ENCODE results near the gene ZGPAT. TPM values are rescaled to one million over a fixed set of nuclear protein-coding genes. Genes with fewer than 3 reads are reported as not detected.

Gene ZGPAT
- total RNA-seq, 1 donor from 2014 or later = 21.2 TPM

DNA sequence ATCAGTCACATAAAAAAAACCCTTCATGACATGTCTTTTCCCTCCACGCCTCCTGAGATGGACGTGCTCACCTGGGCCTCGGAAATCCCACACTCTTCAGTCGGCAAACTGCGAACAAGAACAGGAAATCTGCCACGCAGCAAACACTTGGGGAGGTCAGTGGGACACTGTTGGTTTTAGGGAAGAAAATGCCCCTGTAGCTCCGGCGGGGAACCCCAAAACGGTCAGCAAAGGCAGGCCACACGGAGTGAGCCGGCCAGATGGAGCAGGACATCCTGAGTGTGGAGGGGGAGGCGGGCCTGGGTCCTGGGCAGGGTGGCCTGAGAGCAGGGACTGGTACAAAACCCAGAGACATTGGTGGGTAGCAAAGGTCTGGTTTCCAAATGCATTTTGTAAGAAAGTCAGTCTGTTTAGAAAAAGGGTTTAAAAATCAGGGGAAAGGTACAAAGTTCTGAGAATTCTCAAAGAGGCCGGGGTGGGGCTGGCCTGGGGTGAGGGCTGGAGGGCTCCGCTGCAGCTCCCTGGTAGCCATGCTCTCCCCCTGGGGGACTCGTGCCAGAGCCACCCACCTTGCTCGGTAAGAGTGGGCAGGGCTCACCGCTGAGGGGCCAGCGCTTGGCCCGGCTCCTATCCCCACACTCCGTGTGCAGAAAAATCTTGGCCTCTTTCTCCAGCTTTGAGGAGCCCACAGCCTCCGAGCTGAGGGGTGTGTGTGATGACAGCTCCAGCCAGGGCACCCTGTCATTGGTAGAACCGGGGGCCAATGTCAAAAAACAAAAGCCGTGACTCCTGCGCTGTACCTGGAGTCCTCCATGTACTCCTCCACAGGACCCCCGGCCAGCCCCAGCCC lies 37.0 kb downstream of the ZGPAT start:
- DNase-seq (ENCODE audit: low read depth, low spot score) = no peak

DNA sequence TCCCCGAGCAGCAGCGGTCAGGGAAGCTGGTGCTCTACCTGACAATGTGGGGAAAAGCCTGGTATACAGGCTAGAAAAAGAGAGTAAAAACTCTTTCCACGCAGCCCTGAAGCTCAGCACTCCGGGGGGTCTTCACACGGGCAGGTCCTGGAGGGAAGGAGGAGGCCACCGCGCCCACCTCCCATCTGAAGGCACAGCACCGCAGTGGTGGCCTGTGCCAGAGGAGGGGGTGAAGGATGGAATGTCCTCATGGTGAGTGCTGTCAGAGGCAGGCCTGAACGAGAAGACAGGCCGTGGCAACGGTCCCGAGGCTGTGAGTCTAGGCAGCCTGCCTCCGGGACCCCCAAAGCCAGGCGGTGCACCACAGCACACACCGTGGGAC lies 37.6 kb downstream of the ZGPAT start:
- no peak for DNase-seq (ENCODE audit: low read depth, low spot score)

DNA sequence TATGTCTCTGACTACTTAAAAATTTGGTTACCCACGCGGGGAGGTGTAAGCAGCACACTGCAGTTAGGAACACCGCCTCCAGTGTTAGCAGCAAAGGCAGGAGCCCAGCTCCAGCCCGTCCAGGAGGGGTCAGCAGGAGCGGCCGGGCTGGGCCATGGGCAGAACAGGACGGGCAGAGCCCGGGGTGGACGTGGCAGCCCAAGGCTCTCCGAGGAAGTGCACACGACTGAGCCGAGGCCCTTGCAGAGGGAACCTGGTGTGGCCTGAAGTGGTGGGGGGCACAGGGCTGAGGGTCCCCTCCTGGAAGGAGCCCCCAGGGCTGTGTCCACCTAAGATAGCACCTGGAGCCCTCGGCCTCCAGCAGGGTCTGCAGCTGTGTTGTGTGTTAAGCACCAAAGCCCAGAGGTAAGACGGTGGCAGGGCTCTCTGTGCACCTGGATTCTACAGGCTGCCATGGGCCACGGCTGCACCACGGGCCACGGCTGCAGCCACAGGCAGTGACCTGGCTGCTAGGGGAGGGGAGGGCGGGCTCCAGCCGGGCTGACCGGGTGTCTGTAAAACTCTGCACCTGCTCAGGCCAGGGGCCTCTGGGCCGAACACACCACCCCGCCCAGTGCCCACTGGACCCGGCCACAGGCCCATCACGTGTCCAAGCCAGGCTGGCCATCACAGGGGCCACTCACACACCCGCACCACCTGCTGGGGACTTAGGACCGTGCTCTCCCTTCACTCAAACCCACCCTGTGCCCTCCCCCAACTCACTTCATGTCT lies 38.3 kb downstream of the ZGPAT start:
- DNase-seq (ENCODE audit: low read depth, low spot score) = no peak

DNA sequence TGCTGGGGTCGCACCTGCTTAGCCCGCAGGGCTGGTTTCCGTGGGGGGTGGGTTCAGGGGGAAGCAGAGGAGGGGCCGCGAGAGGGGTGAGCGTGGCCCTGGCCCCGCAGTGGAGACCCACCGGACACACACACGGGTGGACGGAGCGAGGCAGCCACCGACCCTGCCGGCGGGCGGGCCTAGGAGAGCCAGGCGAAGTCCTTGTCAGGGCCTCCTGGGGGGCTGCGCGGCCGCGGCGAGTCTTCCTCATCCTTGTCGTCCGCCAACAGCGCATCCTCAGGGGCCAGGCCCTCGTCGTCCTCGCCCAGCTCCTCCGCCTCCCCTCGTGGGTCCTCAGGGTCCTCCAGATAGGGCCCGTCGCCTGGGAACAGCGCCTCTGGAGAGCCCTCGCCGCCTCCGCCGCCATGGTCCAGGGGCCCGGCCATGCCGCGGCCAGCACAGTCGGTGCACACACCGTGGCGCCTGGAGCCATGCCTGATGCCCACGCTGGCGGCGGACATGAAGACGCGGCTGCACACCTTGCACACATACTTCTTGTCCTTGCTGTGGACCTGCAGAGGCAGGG lies 39.0 kb downstream of the ZGPAT start:
- DNase-seq (ENCODE audit: low read depth, low spot score) = no peak

DNA sequence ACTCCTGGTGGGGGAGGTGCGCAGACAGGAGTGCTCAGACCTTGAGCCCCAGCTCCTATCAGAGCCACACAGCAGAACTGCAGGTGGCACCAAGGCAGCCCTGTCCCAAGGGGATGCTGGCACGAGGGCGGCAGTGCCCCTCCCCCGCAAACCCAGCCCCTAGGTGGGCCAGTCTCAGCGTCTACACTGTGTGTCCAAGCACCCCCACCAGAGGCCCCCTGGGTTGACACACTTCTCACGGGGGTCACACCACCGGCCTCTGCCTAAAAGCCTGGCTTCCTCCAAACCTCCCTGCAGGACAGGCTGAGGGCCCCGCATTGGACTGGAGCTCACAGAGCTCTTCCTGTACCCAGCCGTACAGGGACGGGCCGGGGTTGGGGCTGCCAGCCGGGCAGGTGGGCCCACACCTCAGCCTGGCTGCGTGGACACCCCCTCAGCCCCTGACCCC lies 39.8 kb downstream of the ZGPAT start:
- DNase-seq (ENCODE audit: low read depth, low spot score) = no peak

DNA sequence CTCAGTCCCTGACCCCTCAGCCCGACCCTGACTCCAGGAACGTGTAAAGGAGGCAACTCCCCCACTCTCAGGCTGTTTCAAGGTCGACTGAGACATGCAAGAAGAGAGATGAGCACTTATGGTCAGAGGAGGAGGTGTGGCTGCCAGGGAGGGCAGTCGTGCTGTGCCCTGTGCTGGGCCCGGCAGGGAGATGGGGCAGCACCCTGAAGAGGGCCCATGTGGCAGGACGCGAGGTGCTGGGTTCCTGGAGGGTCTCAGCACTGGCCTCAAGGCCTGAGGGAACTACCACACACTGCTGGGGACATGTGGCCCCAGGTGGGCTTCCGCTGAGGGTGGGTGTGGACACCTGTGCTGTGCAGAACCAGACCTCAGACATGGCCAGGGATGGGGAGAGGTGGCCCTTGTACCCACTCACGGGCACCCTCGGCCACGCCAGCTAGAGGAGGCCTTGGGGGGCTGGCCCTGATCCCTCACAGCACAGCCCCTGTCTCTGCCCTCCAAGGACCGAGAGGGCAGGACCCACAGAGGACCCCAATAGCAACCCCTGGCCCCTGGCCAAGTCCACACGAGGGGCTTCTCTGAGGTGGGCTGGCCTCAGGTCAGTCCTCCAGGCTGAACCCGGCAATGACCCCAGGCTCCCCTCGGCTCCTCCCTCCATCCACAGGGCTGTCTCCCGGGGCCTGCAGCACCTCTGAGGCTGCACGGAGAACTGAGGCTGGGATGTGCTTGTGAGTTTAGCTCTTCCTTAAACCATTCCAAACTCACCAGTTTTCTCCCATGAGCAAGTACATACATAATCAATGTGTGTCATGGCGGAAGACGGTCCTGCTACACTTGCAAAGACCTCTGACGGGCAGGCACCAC lies 40.5 kb downstream of the ZGPAT start:
- DNase-seq (ENCODE audit: low read depth, low spot score) = no peak

DNA sequence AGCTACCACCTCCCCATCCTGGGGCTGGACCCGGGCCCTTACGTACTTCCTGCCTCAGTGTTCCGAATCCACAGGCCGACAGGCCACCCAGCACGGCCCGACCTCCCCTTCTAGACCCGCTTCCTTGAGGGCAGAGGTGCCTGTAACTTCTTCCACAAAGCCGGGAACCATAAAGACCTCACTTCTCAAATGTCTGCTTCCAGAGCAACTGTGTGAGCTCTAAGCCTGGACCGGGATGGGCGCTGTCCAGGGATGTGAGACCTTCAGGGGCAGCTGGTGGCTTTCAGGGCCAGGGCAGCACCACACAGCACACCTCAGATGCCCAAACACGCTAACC lies 41.1 kb downstream of the ZGPAT start:
- no peak for DNase-seq (ENCODE audit: low read depth, low spot score)

DNA sequence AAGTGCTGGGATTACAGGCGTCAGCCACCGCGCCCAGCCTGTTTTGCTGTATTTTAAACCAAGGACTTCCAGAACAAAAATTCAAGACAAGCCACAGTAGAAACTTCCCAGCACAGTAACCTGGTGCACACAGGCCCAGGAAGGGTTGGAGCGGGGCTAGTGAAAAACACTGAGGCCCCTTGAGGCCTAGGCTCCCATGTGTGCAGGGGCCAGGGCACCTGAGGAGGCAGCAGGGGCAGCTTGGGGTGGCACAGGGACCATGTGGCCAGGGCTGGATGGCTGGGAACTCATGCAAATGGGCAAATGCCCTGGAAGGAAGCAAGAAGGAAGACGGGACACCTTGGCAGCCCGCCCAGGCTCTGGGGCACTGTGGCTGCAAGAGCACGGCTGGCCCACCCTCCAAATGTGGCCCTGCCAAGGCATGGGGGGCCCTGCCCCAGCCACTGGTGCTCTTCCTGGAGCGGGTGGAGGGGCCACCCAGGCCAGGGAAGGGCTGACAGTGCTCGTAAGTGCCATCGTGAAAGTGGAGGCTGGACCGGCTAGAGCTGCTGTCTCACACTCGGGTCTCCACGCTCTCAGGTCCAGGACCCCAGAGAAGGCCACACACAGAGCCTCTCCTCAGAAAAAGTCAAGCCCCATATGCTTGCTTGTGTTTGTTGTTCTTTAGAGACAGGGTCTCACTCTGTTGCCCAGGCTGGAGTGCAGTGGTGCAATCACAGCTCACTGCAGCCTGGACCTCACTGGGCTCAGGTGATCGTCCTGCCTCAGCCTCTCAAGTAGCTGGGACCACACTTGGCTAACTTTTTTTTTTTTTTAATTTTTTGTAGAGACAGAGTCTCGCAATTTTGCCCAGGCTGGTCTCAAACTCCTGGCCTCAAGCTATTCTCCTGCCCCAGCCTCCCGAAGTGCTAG lies 42.0 kb downstream of the ZGPAT start:
- no peak for DNase-seq (ENCODE audit: low read depth, low spot score)

DNA sequence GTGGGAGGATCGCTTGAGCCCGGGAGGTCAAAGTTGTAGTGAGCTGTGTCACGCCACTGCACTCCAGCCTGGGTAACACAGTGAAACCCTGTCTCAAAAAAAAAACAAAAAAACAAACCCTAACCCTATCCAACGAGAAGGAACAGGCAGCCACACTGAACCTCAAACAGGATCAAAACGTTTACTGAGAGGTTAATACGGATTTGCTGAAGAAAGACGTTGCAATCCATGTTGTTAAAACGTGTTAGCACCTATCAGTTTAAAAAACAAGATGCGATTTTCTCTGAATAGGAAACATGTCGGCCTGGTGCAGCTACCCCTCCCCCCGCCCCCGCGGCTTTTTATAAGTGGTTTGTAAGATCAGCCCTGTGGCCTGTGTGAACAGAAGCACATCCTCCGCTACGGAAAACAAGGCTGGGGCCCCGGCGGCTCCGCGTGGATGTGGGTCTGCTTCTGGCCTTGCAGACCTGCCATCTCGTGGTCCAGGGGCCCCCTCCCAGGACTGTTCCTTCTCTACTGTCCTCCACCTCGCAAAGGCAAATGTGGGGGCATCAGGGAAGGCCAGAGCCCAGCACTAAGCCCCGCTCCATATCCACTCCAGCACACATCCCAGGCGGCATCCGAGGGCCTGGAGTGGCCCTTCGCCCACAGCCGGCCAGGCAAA lies 43.1 kb downstream of the ZGPAT start:
- no peak for DNase-seq (ENCODE audit: low read depth, low spot score)

DNA sequence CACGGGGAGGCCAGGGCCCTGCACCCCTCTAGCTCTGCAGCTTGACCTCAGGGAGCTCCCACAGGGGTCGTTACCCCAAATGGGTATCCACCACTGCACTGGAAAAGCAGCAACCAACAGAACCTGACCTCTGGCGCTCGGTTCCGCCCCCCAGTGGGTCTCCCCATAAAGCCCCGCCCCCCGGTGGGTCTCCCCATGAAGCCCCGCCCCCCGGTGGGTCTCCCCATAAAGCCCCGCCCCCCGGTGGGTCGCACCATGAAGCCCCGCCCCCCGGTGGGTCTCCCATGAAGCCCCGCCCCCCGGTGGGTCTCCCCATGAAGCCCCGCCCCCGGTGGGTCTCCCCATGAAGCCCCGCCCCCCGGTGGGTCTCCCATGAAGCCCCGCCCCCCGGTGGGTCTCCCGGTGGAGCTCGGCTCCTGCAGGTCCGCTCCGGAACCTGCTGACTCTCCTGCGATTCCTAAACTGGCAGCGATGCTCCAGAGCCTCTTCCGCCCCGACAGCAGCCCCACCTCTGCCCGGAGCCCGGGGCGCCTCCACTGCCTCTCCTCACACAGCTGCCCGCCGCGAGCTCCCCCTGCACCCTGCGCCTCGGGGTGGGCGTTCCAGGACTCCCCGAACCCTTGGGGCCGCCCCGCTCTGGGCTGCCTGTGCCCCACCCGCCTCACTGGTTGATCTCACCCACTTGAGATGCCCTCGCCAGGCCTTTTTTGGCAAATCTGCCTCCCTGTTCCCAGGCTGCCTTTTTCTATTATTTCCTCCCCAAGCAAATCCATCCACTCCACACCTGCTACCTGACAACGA lies 43.8 kb downstream of the ZGPAT start:
- no peak for DNase-seq (ENCODE audit: low read depth, low spot score)

DNA sequence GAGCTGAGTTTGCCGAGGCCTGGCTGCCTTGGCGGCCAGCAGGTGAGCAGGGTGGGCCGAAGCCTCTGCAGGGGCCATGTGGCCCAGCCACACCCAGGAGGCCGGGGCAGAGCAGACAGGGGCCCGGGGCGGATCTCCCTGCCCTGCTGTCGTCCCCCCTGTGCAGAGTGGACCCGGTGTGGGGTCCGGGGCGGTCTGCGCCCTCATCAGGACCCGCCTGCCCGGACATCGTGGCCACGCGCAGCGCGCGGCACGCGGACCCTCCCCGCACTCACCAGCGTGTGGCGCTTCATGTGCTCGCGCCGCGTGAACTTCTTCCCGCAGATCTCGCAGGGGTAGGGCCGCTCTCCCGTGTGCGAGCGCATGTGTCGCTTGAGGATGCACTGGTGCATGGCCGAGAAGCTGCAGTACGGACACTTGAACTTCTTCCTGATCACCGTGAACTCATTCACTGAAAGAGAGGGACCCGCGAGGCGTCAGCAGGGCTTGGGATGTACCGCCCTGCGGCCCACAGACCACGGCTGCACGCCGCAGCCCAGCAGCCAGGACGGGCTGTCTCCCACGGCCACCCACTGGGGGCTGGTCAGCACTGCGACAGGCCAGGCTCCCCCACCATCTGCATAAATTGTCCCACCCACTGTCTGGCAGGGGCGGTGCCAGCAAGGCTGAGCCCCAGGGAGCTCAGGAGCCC lies 44.7 kb downstream of the ZGPAT start:
- no peak for DNase-seq (ENCODE audit: low read depth, low spot score)

DNA sequence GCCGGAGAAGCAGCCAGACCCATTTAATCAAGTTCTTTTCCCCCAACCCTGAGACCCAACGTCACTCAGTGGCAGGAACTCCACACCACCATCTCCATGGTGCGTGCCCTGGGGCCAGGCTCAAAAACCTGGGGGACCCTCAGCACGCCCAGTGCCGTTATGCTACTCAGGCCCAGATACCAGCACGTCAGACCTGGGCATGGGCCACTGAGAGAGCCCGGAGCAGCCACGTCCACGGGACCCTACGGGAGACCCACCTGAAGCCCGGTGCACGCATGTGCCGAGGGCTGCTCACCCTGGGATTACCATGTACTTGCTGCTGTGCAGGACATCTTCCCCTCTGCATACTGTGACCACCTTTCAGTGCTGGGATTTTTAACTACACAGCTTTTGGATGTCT lies 45.5 kb downstream of the ZGPAT start:
- no peak for DNase-seq (ENCODE audit: low read depth, low spot score)

DNA sequence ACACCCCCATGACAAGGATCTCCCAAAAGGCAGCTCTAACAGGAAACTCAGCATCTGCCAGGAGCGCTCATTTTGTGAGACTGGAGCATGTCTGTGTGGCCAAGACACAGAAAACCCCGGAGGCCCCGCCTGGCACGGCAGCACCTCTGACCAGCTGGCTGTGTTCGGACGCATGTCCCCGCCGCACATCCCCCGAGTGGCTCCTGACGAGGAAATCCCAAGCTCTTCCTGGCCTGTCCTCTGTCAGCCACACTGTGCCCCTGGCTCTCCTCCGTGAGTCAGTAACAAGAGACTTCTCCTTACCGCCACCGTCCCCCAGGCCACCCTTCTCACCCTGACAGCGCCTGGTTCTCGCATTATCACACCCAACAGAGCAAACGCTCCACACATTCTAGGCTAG lies 46.2 kb downstream of the ZGPAT start:
- no peak for DNase-seq (ENCODE audit: low read depth, low spot score)

DNA sequence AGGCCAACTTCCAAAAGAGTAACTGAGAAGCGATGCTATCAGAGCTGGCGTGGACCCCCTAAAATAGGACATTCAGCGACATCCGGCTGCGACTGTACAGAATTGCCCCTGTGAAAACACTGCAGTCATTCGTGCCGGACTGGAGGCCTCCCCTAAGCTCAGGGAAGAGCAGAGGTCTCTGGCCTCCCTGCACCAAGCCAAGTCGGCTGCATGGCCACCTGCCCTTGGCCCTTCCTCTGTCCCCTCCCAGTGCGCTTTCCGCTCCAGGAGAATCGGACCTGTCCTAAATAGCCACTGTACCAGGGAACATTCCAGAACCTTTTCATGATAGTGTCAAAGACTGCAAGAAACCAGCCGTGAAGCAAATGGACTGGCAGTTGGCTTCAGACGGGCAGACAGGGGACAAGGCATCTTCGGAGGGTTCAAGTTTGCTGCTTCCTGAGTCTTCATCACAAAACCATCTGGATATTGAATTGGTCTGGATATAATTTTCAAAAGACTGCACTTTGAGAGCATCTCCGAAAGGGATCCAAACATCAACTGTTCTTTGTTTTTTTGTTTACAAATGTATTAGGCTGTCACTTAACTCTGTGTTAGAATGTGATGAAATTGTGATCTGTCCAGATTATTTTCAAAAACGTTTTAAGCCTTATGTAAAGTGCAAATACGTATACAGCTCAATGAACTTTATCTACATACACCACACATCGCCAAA lies 48.3 kb downstream of the ZGPAT start:
- no peak for DNase-seq (ENCODE audit: low read depth, low spot score)

DNA sequence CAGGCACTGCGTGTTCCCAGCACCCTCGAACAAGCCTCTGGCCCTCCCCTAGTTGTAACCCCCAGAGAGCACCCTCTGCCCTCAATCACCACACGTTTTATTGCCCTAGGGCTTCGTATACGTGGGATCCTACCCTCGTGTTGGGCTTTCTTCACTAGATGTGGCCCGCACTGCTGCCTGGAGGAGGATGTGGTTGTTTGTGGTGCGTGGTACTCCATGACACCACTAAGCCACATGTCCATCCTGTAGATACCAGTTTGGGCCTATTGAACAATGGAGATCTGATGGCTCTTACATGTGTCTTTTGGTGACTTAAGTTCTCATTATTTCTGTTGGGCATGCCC lies 48.8 kb downstream of the ZGPAT start:
- no peak for DNase-seq (ENCODE audit: low read depth, low spot score)

DNA sequence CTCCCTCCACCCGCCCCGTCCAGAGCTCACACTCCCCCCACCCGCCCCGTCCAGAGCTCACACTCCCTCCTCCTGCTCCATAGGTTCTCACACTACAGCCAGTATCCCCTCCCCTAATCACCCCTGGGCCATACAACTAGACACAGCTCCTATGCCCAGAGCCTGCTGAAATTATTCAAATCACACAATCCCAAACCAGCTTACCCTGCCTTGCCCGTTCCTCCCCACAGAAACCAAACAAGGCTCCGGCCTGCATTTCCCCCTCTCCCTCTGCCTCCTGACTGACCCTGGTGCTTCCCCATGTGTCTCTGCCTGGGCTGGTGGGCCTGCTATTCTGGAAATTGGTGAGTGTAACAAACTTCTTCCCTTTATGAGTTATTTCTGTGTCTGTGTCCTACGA lies 50.3 kb downstream of the ZGPAT start:
- no peak for DNase-seq (ENCODE audit: low read depth, low spot score)

DNA sequence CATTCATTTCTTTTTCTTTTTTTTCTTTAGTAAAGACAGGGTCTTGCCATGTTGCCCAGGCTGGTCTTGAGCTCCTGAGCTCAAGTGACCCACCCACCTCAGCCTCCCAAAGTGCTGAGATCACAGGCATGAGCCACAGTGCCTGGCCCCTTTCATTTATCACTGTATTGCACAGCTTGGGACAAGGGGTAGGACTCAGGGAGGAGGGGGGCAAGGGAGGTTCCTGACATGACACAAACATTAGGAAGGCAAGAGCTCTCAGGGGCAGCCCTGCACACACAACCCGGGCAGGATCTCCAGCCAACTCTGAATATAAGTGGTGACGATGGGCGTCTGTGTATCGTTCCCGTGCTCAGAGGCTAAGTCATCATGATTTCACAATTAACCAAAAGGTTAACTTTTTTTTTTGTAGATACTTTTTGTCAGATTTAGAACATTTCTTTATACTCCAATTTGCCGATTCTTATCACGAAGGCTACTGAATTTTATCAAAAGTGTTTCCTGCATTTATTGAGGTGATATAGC lies 51.6 kb downstream of the ZGPAT start:
- DNase-seq (ENCODE audit: low read depth, low spot score) = no peak

All from pulmonary artery endothelial cell (primary cell).